ENCODE measurements around the gene GPLD1.

DNA sequence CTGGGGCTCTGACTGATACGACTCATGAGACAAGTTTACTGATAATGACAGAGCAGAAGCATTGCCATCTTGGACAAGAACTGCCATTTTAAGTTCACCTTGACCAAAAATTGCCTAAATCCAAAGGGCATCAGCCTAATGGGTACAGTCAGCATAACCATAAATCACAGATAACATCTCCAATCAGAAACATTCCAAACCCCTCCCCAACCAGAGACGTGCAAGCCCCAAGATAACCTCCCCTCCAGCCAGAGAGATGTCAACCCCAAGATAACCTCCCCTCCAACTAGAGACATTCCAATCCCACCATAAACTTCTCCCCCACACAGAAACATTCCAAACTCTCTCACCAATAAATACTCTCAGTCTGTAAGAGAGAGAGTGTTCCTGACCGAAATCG, 10.5 kb downstream of the GPLD1 start:
- TF ChIP-seq, protein P1, sequence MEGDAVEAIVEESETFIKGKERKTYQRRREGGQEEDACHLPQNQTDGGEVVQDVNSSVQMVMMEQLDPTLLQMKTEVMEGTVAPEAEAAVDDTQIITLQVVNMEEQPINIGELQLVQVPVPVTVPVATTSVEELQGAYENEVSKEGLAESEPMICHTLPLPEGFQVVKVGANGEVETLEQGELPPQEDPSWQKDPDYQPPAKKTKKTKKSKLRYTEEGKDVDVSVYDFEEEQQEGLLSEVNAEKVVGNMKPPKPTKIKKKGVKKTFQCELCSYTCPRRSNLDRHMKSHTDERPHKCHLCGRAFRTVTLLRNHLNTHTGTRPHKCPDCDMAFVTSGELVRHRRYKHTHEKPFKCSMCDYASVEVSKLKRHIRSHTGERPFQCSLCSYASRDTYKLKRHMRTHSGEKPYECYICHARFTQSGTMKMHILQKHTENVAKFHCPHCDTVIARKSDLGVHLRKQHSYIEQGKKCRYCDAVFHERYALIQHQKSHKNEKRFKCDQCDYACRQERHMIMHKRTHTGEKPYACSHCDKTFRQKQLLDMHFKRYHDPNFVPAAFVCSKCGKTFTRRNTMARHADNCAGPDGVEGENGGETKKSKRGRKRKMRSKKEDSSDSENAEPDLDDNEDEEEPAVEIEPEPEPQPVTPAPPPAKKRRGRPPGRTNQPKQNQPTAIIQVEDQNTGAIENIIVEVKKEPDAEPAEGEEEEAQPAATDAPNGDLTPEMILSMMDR (IDR thresholded peaks at IDR 0.05 in 8 of 11, conservative IDR thresholded peaks at IDR 0.05 in 3 of 11): no peak
- TF ChIP-seq POLR2A (IDR thresholded peaks at IDR 0.05): no peak
